NCI-H446 treated with DMSO at 0.1 percent for 48 hours (cell line): ENCODE results near the gene ZNF786.
"Not testable (repeated sequence)": the region's sequence is repeated elsewhere in the genome, so short reads cannot be mapped to it uniquely, and the experiment has no call there.

Experiments
- DNase-seq: peaks from one replicate; lab custom pipeline; 2025; lab: John Stamatoyannopoulos, UW

Gene ZNF786

GRCh38 chr7:149077594-149077993 lies 12.9 kb downstream of the ZNF786 start:
- no peak for DNase-seq

GRCh38 chr7:149075286-149075685 lies 15.2 kb downstream of the ZNF786 start:
- no peak for DNase-seq

- no peak for DNase-seq
Measured at GRCh38 chr7:149074116-149074885, 16.2 kb downstream of the ZNF786 start.

GRCh38 chr7:149072438-149072775 lies 18.1 kb downstream of the ZNF786 start:
- DNase-seq: no peak

GRCh38 chr7:149071641-149072437 lies 18.7 kb downstream of the ZNF786 start:
- DNase-seq: no peak

- DNase-seq: no peak
Measured at GRCh38 chr7:149071182-149071635, 19.3 kb downstream of the ZNF786 start.

- no peak for DNase-seq
Measured at GRCh38 chr7:149070372-149071125, 20.0 kb downstream of the ZNF786 start.

GRCh38 chr7:149067869-149068268 lies 22.6 kb downstream of the ZNF786 start:
- no peak for DNase-seq

GRCh38 chr7:149063476-149063875 lies 27.0 kb downstream of the ZNF786 start:
- DNase-seq: no peak

GRCh38 chr7:149062217-149062899 lies 28.2 kb downstream of the ZNF786 start:
- not testable (repeated sequence) for DNase-seq

- DNase-seq: no peak
Measured at GRCh38 chr7:149060156-149060555, 30.4 kb downstream of the ZNF786 start.

GRCh38 chr7:149053885-149054284 lies 36.6 kb downstream of the ZNF786 start:
- DNase-seq: no peak

- DNase-seq: no peak
Measured at GRCh38 chr7:149053384-149053783, 37.1 kb downstream of the ZNF786 start.

- DNase-seq: no peak
Measured at GRCh38 chr7:149050941-149051340, 39.6 kb downstream of the ZNF786 start.

- DNase-seq: no peak
Measured at GRCh38 chr7:149048805-149049204, 41.7 kb downstream of the ZNF786 start.

GRCh38 chr7:149046416-149046815 lies 44.1 kb downstream of the ZNF786 start:
- DNase-seq: no peak

GRCh38 chr7:149043936-149044335 lies 46.6 kb downstream of the ZNF786 start:
- no peak for DNase-seq

GRCh38 chr7:149041350-149041749 lies 49.2 kb downstream of the ZNF786 start:
- DNase-seq: no peak

- not testable (repeated sequence) for DNase-seq
Measured at GRCh38 chr7:149038641-149039040, 51.9 kb downstream of the ZNF786 start.

GRCh38 chr7:149036676-149037075 lies 53.8 kb downstream of the ZNF786 start:
- DNase-seq: no peak

- no peak for DNase-seq
Measured at GRCh38 chr7:149031353-149031910, 59.1 kb downstream of the ZNF786 start.

GRCh38 chr7:149030439-149030838 lies 60.1 kb downstream of the ZNF786 start:
- DNase-seq: not testable (repeated sequence)
